Measurements from ENCODE around the gene SERPINE1. TPM values are rescaled to one million over a fixed set of nuclear protein-coding genes. Genes with fewer than 3 reads are reported as not detected.

The SERPINE1 gene
- total and polyA plus RNA-seq, 2 of the 4 experiments (the other 2 are of a cell fraction): 1,441 to 2,783 TPM

DNA sequence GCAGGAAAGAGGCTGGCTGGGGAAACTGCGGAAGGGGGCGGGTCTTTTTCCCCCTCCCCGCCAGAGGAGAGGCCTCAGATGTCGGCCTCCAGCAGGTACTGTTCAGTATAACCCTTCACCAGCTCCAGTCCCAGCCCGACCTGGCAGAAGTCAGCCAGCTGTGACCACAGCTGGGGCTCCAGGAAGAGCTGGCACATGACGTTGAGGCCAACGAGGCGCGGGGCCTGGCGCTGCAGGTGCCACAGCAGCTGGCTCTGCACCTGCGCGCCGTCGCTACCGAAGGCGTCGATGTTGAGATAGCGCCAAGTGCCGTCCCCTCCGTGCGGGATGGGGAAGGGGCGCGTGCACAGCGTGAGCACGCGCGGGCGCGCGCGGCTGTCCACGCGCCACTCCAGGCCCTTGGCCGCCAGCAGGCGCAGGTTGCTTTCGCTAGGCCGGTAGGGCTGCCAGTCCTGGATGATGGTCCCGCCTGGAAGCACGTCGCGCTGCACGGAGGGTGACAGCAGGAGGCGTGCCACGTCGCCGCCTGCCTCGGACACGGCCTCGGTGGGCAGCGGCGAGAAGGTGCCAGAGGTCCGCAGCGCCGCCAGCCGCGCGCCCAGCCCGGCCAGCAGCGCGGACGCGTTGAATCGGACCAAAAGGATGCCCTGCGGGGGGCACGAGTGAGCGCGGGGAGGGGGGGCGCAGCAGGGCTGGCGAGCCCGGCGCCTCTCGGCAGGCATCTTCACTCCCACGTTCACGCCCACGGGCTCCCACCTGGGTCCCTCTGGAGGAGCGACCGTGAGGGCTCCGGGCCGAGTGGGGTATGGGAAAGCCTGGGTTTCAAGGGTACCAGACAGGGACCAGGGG, 45.3 kb downstream of the SERPINE1 start:
- Histone ChIP-seq H2BK15ac (ENCODE audit: low read depth, low read length) (no peak overlapping the region), H3K79me1 (ENCODE audit: low read depth in 1 of 2, low read length in 2 of 2) (peaks cover 0 to 3% of the 10 kb centered on the region in 2 experiments; a peak in 1 of 4 replicates), H4K91ac (ENCODE audit: insufficient read depth, low read depth, low read length) (no peak overlapping the region), H4K8ac (ENCODE audit: low read depth in 2 of 2, low read length in 2 of 2) (no peak overlapping the region), H2AK9ac (replicated peaks; ENCODE audit: low read depth, low read length, poor library complexity) (peak overlapping the region; percentile 55), H2AFZ (replicated peaks; ENCODE audit: low read length, poor library complexity) (peak overlapping the region; percentile 72), H3K23ac (ENCODE audit: low read depth, low read length) (no peak overlapping the region; the same call in 1 of the 2 replicates), H3K9me3 (ENCODE audit: control insufficient read depth, insufficient read depth, low read length) (peaks cover 2% of the 10 kb centered on the region; the same call in 1 of the 2 replicates), H3K18ac (ENCODE audit: low read depth, low read length) (no peak overlapping the region), H4K20me1 (ENCODE audit: insufficient read depth, low read length) (no peaks in the 10 kb centered on the region; the same call in 1 of the 2 replicates), H3K4me2 (ENCODE audit: low read depth, low read length) (peak overlapping the region; percentile 51; the same call in 1 of the 2 replicates), H3K14ac (replicated peaks; ENCODE audit: low read depth, low read length) (no peak overlapping the region), H3K27me3 (ENCODE audit: control insufficient read depth, insufficient read depth, low read length) (peaks cover 80% of the 10 kb centered on the region), H2BK120ac (ENCODE audit: low read depth, low read length) (no peak overlapping the region), H3K4me3 (ENCODE audit: insufficient read depth, low read depth, low read length) (no peak overlapping the region), H3K56ac (ENCODE audit: extremely low read depth, insufficient read depth, low read length) (no peak overlapping the region), H4K5ac (ENCODE audit: low read depth, low read length) (no peak overlapping the region), H3K4me1 (ENCODE audit: control insufficient read depth, insufficient read depth, low read length) (peaks cover 14% of the 10 kb centered on the region), H3K36me3 (ENCODE audit: control insufficient read depth, insufficient read depth, low read length) (no peaks in the 10 kb centered on the region), H3K27ac (ENCODE audit: insufficient read depth, low read length) (no peak overlapping the region), H2BK20ac (ENCODE audit: low read depth, low read length) (no peak overlapping the region), H3K9me1 (ENCODE audit: insufficient read depth, low read length) (peaks cover 14% of the 10 kb centered on the region), H2BK5ac (ENCODE audit: low read depth, low read length, poor library complexity, severe bottlenecking) (no peak overlapping the region), H2AK5ac (ENCODE audit: low read depth, low read length) (no peak overlapping the region; the same call in 1 of the 2 replicates), H3K4ac (ENCODE audit: low read depth, low read length) (no peak overlapping the region), H3K9ac (ENCODE audit: low read depth, low read length) (no peak overlapping the region)
- DNase-seq (no peak), ATAC-seq (ENCODE audit: low read depth) (no peak)
- ChIA-PET POLR2A (ENCODE audit: unreplicated experiment) (no interaction called here), CTCF (interaction anchor here (0.6 to 0.7 kb wide), 2 partner anchors 20 to 120 kb away, joined by 3 read pairs; no protein-coding TSS in a partner anchor)
- 1% methylated on average over 39 of the region's 79 CpGs; no CpG with 5 or more reads in 1 of the 2 experiments for WGBS, 2 experiments (ENCODE audit: extremely low coverage in 2 of 2, insufficient read length in 1 of 2)
- BruUV-seq (replicated peaks): no TSS peak
- intact Hi-C loops (cut with micrococcal nuclease): no loop called here
- TF ChIP-seq, protein P1, sequence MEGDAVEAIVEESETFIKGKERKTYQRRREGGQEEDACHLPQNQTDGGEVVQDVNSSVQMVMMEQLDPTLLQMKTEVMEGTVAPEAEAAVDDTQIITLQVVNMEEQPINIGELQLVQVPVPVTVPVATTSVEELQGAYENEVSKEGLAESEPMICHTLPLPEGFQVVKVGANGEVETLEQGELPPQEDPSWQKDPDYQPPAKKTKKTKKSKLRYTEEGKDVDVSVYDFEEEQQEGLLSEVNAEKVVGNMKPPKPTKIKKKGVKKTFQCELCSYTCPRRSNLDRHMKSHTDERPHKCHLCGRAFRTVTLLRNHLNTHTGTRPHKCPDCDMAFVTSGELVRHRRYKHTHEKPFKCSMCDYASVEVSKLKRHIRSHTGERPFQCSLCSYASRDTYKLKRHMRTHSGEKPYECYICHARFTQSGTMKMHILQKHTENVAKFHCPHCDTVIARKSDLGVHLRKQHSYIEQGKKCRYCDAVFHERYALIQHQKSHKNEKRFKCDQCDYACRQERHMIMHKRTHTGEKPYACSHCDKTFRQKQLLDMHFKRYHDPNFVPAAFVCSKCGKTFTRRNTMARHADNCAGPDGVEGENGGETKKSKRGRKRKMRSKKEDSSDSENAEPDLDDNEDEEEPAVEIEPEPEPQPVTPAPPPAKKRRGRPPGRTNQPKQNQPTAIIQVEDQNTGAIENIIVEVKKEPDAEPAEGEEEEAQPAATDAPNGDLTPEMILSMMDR (conservative IDR thresholded peaks at IDR 0.05; ENCODE audit: low read depth, low read length): no peak
- TF ChIP-seq RFX5 (IDR thresholded peaks at IDR 0.05; ENCODE audit: low read depth, low read length): no peak
- TF ChIP-seq NFE2L2 (IDR thresholded peaks at IDR 0.05; ENCODE audit: low read depth, low read length): no peak
- TF ChIP-seq, protein P2, sequence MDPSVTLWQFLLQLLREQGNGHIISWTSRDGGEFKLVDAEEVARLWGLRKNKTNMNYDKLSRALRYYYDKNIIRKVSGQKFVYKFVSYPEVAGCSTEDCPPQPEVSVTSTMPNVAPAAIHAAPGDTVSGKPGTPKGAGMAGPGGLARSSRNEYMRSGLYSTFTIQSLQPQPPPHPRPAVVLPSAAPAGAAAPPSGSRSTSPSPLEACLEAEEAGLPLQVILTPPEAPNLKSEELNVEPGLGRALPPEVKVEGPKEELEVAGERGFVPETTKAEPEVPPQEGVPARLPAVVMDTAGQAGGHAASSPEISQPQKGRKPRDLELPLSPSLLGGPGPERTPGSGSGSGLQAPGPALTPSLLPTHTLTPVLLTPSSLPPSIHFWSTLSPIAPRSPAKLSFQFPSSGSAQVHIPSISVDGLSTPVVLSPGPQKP (IDR thresholded peaks at IDR 0.05; ENCODE audit: borderline replicate concordance, low read depth, low read length): no peak
- TF ChIP-seq SMC3 (IDR thresholded peaks at IDR 0.05; ENCODE audit: low read depth, low read length): no peak
- no peak for TF ChIP-seq RAD21 (IDR thresholded peaks at IDR 0.05; ENCODE audit: low read length)
- TF ChIP-seq, protein P3, sequence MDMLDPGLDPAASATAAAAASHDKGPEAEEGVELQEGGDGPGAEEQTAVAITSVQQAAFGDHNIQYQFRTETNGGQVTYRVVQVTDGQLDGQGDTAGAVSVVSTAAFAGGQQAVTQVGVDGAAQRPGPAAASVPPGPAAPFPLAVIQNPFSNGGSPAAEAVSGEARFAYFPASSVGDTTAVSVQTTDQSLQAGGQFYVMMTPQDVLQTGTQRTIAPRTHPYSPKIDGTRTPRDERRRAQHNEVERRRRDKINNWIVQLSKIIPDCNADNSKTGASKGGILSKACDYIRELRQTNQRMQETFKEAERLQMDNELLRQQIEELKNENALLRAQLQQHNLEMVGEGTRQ (IDR thresholded peaks at IDR 0.05; ENCODE audit: low read depth, low read length): no peak
- no peak for TF ChIP-seq BHLHE40 (IDR thresholded peaks at IDR 0.05; ENCODE audit: low read depth, low read length)
- TF ChIP-seq CEBPB (IDR thresholded peaks at IDR 0.05; ENCODE audit: low read depth, low read length): no peak
- dilution Hi-C loops (cut with HindIII; ENCODE audit: low sequenced_read_pairs, unreplicated experiment): no loop called here
- in situ Hi-C loops (cut with MboI; ENCODE audit: low sequenced_read_pairs): no loop called here

All from IMR-90 (cell line).